Stimulated activated CD8-positive, alpha-beta memory T cell treated with anti-CD3 and anti-CD28 coated beads, Interleukin-4, amount 100 ng/mL, for 48 hours (primary cell): ENCODE data around the gene BRS3.
"Not testable (repeated sequence)": the region's sequence is repeated elsewhere in the genome, so short reads cannot be mapped to it uniquely, and the experiment has no call there.

ENCODE experiments used
- DNase-seq: peaks from one replicate; pipeline ENCODE4 v3.0.0-alpha.2; 2020

BRS3 gene

DNA sequence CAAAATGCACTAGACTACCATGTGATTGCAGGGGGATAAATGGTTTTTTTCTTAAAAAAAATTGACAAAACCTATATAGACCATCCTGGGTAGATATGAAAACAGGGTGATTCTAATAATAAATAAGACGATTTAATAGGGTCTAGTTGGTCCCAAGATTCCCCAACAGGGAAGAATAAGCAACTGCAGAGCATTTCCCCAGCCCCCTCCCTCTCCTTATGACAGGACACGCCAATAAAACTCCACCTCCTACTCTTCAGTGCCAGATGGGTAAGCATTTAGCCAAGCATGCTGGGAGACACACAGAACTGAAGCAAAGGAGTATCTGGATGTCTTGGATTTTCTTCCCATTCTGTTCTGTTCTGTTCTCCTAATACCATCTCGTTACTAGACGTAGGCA is at the start of gene BRS3:
Gene BRS3 (plus strand): TSS at position 301 of the 400 bp plus-strand sequence. CDS start 168 bp downstream, outside the sequence.
- DNase-seq = no peak

DNA sequence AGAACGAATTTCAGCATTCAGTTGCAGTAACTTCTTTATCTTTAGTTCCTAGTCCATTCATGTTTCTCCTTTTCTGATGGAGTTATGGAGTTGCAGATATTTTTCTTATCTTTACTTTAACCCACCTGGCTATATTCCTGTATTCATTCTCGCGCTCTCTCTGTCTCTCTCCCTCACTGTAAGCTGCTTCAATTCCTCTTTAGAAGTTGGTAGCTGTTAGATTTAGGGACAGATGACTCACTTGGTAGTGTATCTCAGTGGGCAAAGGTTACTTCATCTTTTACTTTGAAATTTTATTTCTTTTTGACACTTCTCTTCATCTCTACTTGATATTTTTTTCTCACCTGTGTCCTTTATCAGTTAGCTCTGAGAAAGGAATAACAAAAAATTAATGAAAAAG is 49.6 kb upstream of the BRS3 start:
- DNase-seq = no peak

DNA sequence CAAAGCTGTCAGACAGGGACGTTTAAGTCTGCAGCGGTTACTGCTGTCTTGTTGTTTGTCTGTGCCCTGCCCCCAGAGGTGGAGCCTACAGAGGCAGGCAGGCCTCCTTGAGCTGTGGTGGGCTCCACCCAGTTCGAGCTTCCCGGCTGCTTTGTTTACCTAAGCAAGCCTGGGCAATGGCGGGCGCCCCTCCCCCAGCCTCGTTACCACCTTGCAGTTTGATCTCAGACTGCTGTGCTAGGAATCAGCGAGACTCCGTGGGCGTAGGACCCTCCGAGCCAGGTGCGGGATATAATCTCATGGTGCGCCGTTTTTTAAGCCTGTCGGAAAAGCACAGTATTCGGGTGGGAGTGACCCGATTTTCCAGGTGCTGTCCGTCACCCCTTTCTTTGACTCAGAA is 42.1 kb upstream of the BRS3 start:
- DNase-seq = not testable (repeated sequence)

DNA sequence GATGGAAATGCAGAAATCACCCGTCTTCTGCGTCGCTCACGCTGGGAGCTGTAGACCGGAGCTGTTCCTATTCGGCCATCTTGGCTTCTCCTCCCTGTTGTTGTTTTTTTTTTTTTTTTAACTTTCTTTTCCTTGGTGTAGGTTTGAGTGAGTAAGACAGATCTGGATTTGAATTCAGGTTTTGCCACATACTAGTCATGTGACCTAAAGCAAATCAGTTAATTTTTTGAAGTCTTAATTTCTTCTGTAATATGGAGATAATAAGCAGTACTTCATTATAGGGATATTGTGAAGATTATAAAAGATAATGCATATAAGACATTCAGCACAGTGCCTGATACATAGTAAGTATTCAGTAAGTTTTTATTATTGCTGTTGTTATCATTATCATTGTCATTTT is 41.5 kb upstream of the BRS3 start:
- no peak for DNase-seq

- no peak for DNase-seq
Measured at GRCh38 chrX:136447308-136447707, 40.4 kb upstream of the BRS3 start.

DNA sequence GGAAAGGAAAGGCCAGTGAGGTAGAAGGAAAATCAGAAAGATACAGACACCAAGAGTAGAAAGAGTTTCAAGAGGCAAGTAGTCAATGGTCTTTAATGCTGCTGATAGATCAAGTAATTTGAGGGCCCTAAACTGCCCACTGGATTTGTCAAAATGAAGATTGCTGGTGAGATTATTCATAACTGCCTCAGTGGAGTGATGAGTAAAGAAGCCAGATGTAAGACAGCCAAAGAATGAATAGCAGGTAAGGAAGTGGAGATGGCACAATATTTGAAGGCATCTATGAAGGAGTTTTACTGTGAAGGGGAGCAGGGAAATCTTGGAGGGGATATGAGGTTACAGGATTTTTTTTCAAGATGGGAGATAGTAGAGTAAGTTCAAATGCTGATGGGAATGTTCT is 39.8 kb upstream of the BRS3 start:
- DNase-seq = no peak

- no peak for DNase-seq
Measured at GRCh38 chrX:136450050-136450830, 37.5 kb upstream of the BRS3 start.

GRCh38 chrX:136452614-136453013 is 35.1 kb upstream of the BRS3 start:
- DNase-seq = no peak

GRCh38 chrX:136453114-136453513 is 34.6 kb upstream of the BRS3 start:
- no peak for DNase-seq

DNA sequence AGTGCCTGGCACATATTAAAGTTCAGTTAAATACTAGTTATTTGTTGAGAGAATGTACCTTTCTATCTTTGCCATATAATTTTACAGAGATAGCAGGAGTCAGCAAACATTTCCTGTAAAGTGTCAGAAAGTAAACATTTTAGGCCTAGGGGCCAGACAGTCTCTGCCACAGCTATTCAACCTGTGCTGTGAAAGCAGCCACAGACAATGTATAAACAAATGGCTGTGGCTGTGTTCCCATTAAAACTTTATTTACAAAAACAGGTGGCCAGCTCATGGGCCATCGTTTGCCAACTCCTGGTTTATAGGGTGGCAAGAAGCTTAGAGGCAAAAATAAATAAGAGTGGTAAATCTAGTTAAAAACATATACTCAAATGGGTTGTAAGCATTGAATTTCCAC is 34.0 kb upstream of the BRS3 start:
- DNase-seq = no peak

- no peak for DNase-seq
Measured at GRCh38 chrX:136456133-136456532, 31.6 kb upstream of the BRS3 start.

GRCh38 chrX:136457303-136457917 is 30.3 kb upstream of the BRS3 start:
- no peak for DNase-seq

DNA sequence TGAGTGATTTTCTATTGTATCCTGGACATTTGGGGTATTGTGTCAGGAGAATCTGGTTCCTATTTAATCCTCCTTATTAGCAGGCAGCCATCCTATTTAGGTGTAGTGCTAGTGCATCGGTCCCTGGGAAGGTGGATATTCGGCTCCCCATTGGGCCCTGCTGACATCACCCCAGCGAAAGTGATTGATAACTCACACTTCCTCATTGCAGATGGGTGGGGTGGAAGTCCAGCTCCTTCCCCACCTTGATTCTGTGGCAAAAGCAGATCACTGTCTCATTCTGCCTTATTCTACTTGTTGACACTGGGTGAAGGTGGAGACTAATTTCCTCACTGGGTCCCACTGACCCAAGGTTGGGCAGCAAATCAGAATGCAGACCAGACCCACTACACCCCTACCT is 23.2 kb upstream of the BRS3 start:
- DNase-seq = no peak

DNA sequence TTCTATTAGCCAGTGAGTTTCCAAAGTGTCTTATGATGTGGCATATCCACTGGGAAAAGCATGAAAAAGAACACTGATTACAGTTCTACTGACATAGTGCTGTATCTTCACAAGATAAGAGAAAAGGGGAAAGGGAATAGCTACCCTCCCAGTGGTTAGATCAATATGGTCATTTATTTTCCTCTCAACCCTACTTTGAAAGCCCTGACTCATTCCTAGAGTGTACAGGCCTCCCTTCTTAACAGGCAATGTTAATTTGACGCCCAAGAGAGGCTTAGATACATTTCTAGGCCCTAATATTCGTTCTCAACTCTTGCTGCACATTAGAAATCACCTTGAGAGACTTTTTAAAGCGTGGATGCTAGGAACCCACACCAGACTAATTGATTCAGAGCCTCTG is 20.4 kb upstream of the BRS3 start:
- DNase-seq = no peak

DNA sequence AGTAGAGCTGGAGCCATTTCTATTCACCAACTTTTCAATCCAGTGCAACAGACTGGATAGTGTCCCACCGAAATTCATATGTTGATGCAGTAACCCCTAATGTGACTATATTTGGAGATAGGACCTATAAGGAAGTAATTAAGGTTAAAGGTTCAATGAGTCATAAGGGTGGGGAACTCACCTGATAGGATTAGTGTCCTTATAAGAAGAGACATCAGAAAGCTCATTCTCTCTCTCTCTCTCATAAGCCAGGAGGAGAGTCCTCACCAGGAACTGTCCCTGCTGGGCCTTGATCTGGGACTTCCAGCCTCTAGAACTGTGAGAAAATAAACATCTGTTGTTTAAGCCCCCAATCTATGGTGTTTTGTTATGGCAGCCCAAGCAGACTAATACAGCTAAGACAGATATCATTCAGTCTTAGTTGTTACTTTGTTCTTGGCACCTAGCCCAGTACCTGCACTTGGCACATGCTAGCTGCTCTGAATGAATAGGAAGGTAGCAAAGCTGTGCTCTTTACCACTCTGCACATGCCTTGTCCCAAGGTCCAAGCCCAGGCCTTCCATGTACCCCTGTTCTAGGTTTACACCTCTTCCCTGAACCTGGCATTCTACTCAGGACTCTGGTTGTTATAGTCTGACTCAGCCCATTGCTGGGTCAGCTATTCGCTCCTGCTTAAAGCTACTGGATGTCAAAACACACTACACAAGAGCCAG is 19.2 kb upstream of the BRS3 start:
- DNase-seq = no peak

GRCh38 chrX:136473663-136474062 is 14.1 kb upstream of the BRS3 start:
- DNase-seq = no peak

GRCh38 chrX:136475236-136475635 is 12.5 kb upstream of the BRS3 start:
- DNase-seq = no peak

DNA sequence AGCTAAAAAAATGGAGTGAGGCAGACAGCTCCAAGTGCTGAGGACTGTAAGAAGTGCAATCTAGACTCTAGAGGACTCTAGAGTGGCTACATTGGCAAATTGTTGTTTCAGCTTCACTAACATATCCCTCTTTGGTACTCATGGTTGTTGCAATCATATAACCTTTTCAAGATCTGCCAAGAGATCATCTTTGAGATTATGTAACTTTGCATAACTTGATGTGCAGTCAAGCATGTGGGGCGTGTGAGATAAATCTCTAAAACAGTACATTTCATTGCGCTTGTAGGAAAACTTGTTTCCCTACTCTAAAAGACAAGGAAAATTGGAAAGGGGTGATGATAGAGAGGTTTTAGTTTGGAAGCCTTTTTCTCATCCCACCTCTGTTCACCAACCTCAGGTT is 11.2 kb upstream of the BRS3 start:
- no peak for DNase-seq

GRCh38 chrX:136477026-136477425 is 10.7 kb upstream of the BRS3 start:
- DNase-seq = no peak

GRCh38 chrX:136480383-136480782 is 7.4 kb upstream of the BRS3 start:
- no peak for DNase-seq

GRCh38 chrX:136488706-136489105 is 959 bp downstream of the BRS3 start:
- no peak for DNase-seq

DNA sequence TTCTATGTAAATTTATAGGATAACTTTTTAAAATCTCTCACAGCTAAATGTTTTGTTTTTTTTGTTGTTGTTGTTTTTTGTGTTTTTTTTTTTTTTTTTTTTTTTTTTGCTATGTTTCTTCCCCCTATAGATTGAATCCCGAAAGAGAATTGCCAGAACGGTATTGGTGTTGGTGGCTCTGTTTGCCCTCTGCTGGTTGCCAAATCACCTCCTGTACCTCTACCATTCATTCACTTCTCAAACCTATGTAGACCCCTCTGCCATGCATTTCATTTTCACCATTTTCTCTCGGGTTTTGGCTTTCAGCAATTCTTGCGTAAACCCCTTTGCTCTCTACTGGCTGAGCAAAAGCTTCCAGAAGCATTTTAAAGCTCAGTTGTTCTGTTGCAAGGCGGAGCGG is 4.1 kb downstream of the BRS3 start:
- no peak for DNase-seq

- no peak for DNase-seq
Measured at GRCh38 chrX:136493011-136493410, 5.3 kb downstream of the BRS3 start.

DNA sequence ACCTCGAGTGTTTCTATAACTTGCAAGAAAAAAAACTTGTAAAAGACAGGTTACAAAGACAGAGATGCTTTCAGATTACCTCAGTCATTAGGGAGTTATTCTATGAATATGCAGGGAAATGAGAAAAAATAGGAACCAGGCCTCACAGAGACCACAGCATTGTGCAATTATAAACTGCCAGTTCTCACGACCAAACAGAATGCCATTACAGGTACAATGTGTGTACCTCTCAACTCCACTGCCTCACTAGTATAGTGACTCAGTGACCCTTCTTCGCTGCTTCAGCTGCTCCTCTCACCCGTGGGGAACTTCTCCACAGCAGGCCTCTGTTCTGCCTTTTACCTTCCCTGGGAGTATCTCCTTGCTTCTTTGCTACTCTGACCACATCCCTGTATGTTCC is 7.3 kb downstream of the BRS3 start:
- DNase-seq = no peak
